ENCODE measurements around the gene TRIM29. TPM values are rescaled to one million over a fixed set of nuclear protein-coding genes. Genes with fewer than 3 reads are reported as not detected.

Gene TRIM29
- polyA plus RNA-seq (2012; ENCODE audit: insufficient read depth, insufficient read length, low read depth): 1.8 TPM

- H3K27me3 ChIP-seq: no peaks in the 10 kb centered on the region
- no peak for DNase-seq
- peak within 1 kb of the TSS; percentile 34 for H3K4me3 ChIP-seq (ENCODE audit: low read depth, low read length)
- no peak for TF ChIP-seq CTCF (IDR thresholded peaks at IDR 0.05; ENCODE audit: low read depth, low read length)
- no peaks in the 10 kb centered on the region for H3K9me3 ChIP-seq
- no peaks in the 10 kb centered on the region for H3K36me3 ChIP-seq
- H3K4me1 ChIP-seq: peaks cover 35% of the 10 kb centered on the region
Observed at GRCh38 chr11:120137611-120138521, at the start of gene TRIM29. TRIM29 (minus strand) TSS chr11:120138113; CDS start chr11:120138031, 82 bp downstream.

GRCh38 chr11:120186774-120187591, 49.1 kb upstream of the TRIM29 start:
- Histone ChIP-seq H3K4me1 (peaks cover 8% of the 10 kb centered on the region; the same call in 1 of the 2 replicates), H3K4me3 (ENCODE audit: low read depth, low read length) (no peak overlapping the region), H3K36me3 (no peaks in the 10 kb centered on the region), H3K27me3 (no peaks in the 10 kb centered on the region), H3K9me3 (no peaks in the 10 kb centered on the region)
- TF ChIP-seq CTCF (IDR thresholded peaks at IDR 0.05; ENCODE audit: low read depth, low read length): no peak
- no peak for DNase-seq

- peaks cover 8% of the 10 kb centered on the region for H3K4me1 ChIP-seq
- H3K27me3 ChIP-seq: no peaks in the 10 kb centered on the region
- DNase-seq: no peak
- H3K9me3 ChIP-seq: no peaks in the 10 kb centered on the region
- TF ChIP-seq CTCF (IDR thresholded peaks at IDR 0.05; ENCODE audit: low read depth, low read length): no peak
- no peaks in the 10 kb centered on the region for H3K36me3 ChIP-seq
- no peak overlapping the region for H3K4me3 ChIP-seq (ENCODE audit: low read depth, low read length)
Observed at GRCh38 chr11:120186456-120186773, 48.5 kb upstream of the TRIM29 start.

GRCh38 chr11:120185706-120186455, 48.0 kb upstream of the TRIM29 start:
- no peaks in the 10 kb centered on the region for H3K36me3 ChIP-seq
- no peaks in the 10 kb centered on the region for H3K27me3 ChIP-seq
- peaks cover 8% of the 10 kb centered on the region for H3K4me1 ChIP-seq
- no peak for DNase-seq
- no peaks in the 10 kb centered on the region for H3K9me3 ChIP-seq
- H3K4me3 ChIP-seq (ENCODE audit: low read depth, low read length): no peak overlapping the region
- TF ChIP-seq CTCF (IDR thresholded peaks at IDR 0.05; ENCODE audit: low read depth, low read length): no peak

GRCh38 chr11:120184946-120185705, 47.2 kb upstream of the TRIM29 start:
- TF ChIP-seq CTCF (IDR thresholded peaks at IDR 0.05; ENCODE audit: low read depth, low read length): no peak
- Histone ChIP-seq H3K4me3 (ENCODE audit: low read depth, low read length) (no peak overlapping the region), H3K9me3 (no peaks in the 10 kb centered on the region), H3K27me3 (no peaks in the 10 kb centered on the region), H3K4me1 (peaks cover 8% of the 10 kb centered on the region), H3K36me3 (no peaks in the 10 kb centered on the region)
- no peak for DNase-seq

Measured in BE2C (cell line).